Measurements from ENCODE around the gene SEC16B.

The SEC16B gene

GRCh38 chr1:177897998-177898654 lies 71.7 kb downstream of the SEC16B start:
- DNase-seq = no peak

GRCh38 chr1:177897281-177897997 lies 72.4 kb downstream of the SEC16B start:
- DNase-seq = no peak
